ENCODE data around the gene KRTAP1-1.
"Not testable (repeated sequence)": the region's sequence is repeated elsewhere in the genome, so short reads cannot be mapped to it uniquely, and the experiment has no call there.

Gene KRTAP1-1, protein sequence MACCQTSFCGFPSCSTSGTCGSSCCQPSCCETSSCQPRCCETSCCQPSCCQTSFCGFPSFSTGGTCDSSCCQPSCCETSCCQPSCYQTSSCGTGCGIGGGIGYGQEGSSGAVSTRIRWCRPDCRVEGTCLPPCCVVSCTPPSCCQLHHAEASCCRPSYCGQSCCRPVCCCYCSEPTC

DNA sequence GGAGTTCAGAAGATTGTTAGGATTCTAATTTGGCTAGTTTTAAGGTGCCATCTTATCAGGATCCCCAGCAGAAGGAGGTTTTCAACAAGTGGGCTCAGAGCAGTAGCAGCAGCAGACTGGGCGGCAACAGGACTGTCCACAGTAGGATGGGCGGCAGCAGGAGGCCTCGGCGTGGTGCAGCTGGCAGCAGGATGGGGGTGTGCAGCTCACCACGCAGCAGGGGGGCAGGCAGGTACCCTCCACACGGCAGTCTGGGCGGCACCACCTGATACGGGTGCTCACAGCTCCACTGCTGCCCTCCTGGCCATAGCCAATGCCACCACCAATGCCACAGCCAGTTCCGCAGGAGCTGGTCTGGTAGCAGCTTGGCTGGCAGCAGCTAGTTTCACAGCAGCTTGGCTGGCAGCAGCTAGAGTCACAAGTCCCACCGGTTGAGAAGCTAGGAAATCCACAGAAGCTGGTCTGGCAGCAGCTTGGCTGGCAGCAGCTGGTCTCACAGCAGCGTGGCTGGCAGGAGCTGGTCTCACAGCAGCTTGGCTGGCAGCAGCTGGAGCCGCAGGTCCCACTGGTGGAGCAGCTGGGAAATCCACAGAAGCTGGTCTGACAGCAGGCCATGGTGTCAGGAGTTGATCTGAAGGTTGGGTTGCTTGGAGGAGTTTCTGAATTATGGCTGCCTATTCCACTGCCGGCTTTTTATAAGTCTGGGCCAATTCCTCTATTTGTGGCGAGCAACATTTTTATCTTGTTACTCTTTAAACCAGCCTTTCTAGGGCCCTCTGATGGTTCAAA lies at the start of gene KRTAP1-1:
KRTAP1-1 (minus strand) TSS at position 668 of the 789 bp plus-strand sequence; CDS start at position 615, 53 bp downstream.
- DNase-seq (ENCODE audit: low read depth); H3K4me3 ChIP-seq (replicated peaks; ENCODE audit: low read depth, low read length): not testable (repeated sequence)

DNA sequence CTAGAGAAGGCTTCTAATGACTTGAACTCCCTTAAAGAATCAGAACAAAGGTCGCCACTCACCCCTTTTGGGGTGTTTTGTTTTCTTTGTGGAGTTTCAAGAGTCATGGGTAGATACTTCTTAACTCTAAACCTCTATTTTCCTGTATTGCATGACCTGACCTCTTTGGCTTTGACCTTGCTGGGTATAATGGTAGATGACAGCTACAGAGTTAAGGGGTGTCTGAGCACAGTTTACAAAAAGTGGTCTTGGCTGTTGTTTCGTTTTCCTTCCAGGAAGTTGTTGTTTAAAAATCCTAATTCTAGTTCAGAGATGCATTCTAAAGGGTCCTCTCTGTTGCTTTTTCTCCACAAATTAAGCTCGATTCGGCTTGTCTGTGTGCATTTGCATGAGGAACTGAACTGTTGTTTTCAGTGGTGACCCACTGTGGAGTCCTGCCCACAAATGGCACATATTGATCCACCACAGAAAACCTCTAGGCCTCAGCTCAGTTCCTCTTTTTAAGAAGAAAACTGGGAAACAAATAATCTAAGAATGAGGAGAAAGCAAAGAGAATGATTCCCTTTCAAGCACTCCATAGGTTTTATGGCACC lies 47.6 kb upstream of the KRTAP1-1 start:
- not testable (repeated sequence) for DNase-seq (ENCODE audit: low read depth); H3K4me3 ChIP-seq (replicated peaks; ENCODE audit: low read depth, low read length)

DNA sequence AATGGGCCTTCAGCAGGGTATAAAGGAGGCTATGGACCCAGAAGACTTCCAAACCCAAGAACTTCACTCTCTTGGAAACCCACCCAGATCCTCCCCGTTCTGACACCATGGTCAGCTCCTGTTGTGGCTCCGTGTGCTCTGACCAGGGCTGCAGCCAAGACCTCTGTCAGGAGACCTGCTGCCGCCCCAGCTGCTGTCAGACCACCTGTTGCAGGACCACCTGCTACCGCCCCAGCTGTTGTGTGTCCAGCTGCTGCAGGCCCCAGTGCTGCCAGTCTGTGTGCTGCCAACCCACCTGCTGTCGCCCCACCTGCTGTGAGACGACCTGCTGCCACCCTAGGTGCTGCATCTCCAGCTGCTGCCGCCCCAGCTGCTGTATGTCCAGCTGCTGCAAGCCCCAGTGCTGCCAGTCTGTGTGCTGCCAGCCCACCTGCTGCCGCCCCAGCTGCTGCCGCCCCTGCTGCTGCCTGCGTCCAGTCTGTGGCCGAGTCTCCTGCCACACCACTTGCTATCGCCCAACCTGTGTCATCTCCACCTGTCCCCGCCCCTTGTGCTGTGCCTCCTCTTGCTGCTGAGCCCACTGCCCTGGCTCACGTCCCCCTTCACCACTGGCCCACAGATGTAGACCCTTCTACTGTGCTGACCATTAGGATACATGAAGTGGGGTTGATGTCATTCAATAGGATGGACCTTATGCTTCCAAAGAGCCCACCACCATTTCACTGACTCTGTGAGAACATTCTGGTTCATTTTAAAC lies 43.0 kb upstream of the KRTAP1-1 start, which contains the start of gene KRTAP4-7:
KRTAP4-7 (plus strand) TSS at position 51 of the 757 bp plus-strand sequence; CDS start at position 108, 57 bp downstream.
- not testable (repeated sequence) for DNase-seq (ENCODE audit: low read depth)

DNA sequence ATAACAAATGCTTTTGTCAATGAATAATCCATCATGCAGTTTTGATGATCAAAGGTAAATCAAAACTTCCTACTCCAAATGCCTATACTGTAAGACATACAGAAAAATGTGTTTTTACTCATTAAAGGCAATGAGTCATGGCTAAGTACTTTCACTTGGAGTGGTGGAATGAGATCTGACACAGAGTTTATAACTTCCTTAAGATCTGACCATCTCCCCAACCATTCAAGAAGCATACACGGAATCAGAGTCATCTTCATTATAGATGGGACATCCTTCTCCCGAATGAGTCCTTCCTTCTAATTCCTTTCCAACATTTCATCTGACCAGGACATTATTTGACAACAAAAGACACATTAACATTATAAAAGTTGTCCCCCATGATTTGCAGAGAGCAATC lies 42.2 kb upstream of the KRTAP1-1 start:
- not testable (repeated sequence) for H3K4me3 ChIP-seq (replicated peaks; ENCODE audit: low read depth, low read length); DNase-seq (ENCODE audit: low read depth)

More for the DNA sequence above, 43.0 kb upstream of the KRTAP1-1 start, which contains the start of gene KRTAP4-7:
- not testable (repeated sequence) for H3K4me3 ChIP-seq (replicated peaks; ENCODE audit: low read depth, low read length)

DNA sequence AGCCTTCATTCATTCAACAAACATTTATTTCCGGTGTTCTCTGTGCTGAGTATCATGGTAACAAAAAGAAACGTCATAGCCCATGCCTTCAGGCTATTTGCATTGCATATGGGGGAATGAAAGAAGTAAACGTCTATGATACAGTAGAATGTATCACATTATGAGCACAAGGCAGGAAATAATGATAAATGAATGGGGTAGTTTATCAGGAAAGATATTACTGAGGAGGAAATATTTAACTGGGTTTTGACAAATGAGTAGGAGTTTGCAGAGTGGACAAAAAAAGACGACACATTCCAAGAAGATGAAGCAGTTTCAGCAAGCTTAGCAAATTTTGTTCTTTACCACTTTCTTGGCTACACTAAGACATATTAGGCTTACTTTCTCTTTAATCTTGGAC lies 41.4 kb upstream of the KRTAP1-1 start:
- no peak for DNase-seq (ENCODE audit: low read depth)
- TF ChIP-seq, protein P1, sequence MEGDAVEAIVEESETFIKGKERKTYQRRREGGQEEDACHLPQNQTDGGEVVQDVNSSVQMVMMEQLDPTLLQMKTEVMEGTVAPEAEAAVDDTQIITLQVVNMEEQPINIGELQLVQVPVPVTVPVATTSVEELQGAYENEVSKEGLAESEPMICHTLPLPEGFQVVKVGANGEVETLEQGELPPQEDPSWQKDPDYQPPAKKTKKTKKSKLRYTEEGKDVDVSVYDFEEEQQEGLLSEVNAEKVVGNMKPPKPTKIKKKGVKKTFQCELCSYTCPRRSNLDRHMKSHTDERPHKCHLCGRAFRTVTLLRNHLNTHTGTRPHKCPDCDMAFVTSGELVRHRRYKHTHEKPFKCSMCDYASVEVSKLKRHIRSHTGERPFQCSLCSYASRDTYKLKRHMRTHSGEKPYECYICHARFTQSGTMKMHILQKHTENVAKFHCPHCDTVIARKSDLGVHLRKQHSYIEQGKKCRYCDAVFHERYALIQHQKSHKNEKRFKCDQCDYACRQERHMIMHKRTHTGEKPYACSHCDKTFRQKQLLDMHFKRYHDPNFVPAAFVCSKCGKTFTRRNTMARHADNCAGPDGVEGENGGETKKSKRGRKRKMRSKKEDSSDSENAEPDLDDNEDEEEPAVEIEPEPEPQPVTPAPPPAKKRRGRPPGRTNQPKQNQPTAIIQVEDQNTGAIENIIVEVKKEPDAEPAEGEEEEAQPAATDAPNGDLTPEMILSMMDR (IDR thresholded peaks at IDR 0.05; ENCODE audit: low read length, missing control alignments) = no peak
- H3K4me3 ChIP-seq (replicated peaks; ENCODE audit: low read depth, low read length) = no peak overlapping the region

DNA sequence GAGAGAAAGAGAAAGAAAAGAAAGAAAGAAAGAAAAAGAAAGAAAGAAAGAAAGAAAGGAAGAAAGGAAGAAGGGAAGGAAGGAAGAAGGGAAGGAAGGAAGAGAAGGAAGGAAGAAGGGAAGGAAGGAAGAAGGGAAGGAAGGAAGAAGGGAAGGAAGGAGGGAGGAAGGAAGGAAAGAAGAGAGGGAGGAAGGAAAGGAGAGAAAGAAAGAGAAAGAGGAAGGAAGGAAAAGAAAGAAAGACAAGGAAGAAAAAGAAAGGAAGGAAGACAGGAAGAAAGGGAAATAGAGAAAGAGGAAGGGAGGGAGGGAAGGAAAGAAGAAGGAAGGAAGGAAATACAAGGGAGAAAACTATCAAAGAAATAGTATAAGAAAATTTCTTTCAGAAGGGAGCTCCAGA lies 35.5 kb upstream of the KRTAP1-1 start:
- TF ChIP-seq, protein P1 (IDR thresholded peaks at IDR 0.05; ENCODE audit: low read length, missing control alignments) = no peak
- no peak overlapping the region for H3K4me3 ChIP-seq (replicated peaks; ENCODE audit: low read depth, low read length)
- no peak for DNase-seq (ENCODE audit: low read depth)

DNA sequence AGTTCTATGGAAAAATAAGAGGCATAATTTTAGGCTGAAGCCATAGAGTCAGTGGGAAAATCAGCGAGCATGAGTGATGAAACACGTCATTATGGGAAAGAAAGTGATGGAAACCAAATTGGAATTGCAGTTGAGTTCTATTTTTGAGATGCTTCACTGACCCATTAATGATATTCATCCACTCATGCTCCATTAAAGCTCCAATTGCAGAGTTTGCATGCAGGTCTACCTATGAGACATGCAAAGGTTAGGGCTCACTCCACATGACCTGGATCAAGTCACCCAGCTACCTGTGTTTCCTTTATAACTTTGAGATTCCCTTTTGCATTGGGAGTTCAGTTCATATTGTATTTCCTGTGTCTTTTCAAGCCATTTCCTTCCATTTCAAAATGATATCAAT lies 32.4 kb upstream of the KRTAP1-1 start:
- H3K4me3 ChIP-seq (replicated peaks; ENCODE audit: low read depth, low read length) = no peak overlapping the region
- TF ChIP-seq, protein P1 (IDR thresholded peaks at IDR 0.05; ENCODE audit: low read length, missing control alignments) = no peak
- no peak for DNase-seq (ENCODE audit: low read depth)

DNA sequence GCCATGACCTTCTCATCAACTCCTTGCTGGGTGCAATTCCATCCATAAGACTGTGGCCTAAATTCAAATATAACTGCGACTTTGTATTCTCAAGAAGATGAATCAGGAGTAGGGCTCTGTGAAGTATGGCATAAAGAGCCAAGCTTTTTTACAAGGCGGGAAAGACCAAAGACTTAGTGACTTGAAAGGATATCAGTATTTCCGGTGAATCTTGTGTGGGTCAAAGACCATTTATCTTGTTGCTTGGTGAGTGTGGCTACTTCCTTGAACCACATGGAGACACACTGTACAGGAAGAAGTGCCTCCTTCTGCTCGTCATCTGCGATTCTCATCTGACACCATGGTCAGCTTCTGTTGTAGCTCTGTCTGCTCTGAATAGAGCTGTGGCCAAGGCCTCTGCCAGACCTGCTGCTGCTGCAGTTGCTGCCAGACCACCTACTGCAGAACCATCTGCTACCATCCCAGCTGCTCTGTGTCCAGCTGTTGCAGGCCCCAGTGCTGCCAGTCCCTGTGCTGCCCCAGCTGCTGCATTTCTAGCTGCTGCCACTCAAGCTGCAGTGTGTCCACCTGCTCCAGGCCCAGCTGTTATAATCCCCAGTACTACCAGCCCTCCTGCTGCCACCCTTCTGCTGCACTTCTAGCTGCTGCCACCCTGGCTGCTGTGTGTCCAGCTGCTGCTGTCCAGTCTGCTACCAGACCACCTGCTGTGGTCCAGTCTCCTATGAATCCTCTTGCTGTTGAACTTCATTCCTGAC lies 30.5 kb upstream of the KRTAP1-1 start:
- TF ChIP-seq, protein P1 (IDR thresholded peaks at IDR 0.05; ENCODE audit: low read length, missing control alignments) = no peak
- DNase-seq (ENCODE audit: low read depth) = no peak
- H3K4me3 ChIP-seq (replicated peaks; ENCODE audit: low read depth, low read length) = no peak overlapping the region

Measured in fibroblast of pulmonary artery (primary cell).